Astrocyte of the cerebellum (primary cell): Measurements from ENCODE around the gene LRRC56.

Experiments used
- DNase-seq: peaks from one replicate; pipeline ENCODE4 v3.0.0-alpha.2; 2011; ENCODE audit warnings: low read depth
- H3K4me3 ChIP-seq: 2 replicates; pipeline ENCODE4 v1.5.1; 2011; ENCODE audit warnings: mild to moderate bottlenecking, low read depth, low read length, moderate library complexity
- CTCF ChIP-seq: IDR thresholded peaks from 2 replicates; pipeline ENCODE4 v1.5.1; 2012; ENCODE audit warnings: low read length, low read depth, moderate library complexity, mild to moderate bottlenecking; ENCODE audit errors: missing control alignments
- in situ Hi-C: cut with HindIII; loops from 2 replicates; pipeline ENCODE4 v1.10.0; 2017; ENCODE audit warnings: low sequenced_read_pairs

The LRRC56 gene

GRCh38 chr11:575996-576768 is 38.9 kb downstream of the LRRC56 start, which contains the start of gene PHRF1:
PHRF1 (plus strand) TSS chr11:576470; CDS start chr11:581513, 5,043 bp downstream.
- DNase-seq, result peak; percentile 80
- TF ChIP-seq CTCF, result no peak
- in situ Hi-C loops, result no loop called here
- H3K4me3 ChIP-seq, result peak within 1 kb of the TSS; percentile 72

GRCh38 chr11:576811-577610 is 39.7 kb downstream of the LRRC56 start:
- no peak for DNase-seq
- TF ChIP-seq CTCF, result no peak
- in situ Hi-C loops, result no loop called here
- H3K4me3 ChIP-seq, result peak overlapping the region; percentile 72

- DNase-seq, result no peak
- in situ Hi-C loops, result no loop called here
- TF ChIP-seq CTCF, result no peak
- peak overlapping the region; percentile 72 for H3K4me3 ChIP-seq
These were observed 40.2 kb downstream of the LRRC56 start for GRCh38 chr11:577611-577894.

GRCh38 chr11:578276-579035 is 41.1 kb downstream of the LRRC56 start:
- DNase-seq, result no peak
- TF ChIP-seq CTCF, result no peak
- peak overlapping the region; percentile 72 for H3K4me3 ChIP-seq
- in situ Hi-C loops, result no loop called here

GRCh38 chr11:579830-580601 is 42.7 kb downstream of the LRRC56 start:
- H3K4me3 ChIP-seq, result no peak overlapping the region
- in situ Hi-C loops, result no loop called here
- DNase-seq, result no peak
- TF ChIP-seq CTCF, result no peak

GRCh38 chr11:581342-581741 is 44.0 kb downstream of the LRRC56 start:
- no peak overlapping the region for H3K4me3 ChIP-seq

More at GRCh38 chr11:581342-581741, 44.0 kb downstream of the LRRC56 start:
- no peak for TF ChIP-seq CTCF
- in situ Hi-C loops, result no loop called here
- no peak for DNase-seq
